Pancreas (tissue), 10 donors: ENCODE results near the gene TLCD3B. TPM values are rescaled to one million over a fixed set of nuclear protein-coding genes. Genes with fewer than 3 reads are reported as not detected.

Experiments used
- ATAC-seq, 4 donors: fragments of 200-7000 bp; cut with Tn5 transposase; one replicate each; pipeline versions ENCODE4 v1.8.0 to v1.9.1; 2020; ENCODE audit warnings: mild to moderate bottlenecking in 4 of 4, moderate library complexity in 4 of 4
- DNase-seq, 6 donors: peaks; one replicate each; pipeline ENCODE4 v3.0.0-alpha.2; 2020
- FAIRE-seq: peaks from 2 replicates; lab custom pipeline; 2012; peaks lifted over from hg19 to GRCh38; lab: Jason Lieb, UNC
- H3K27ac ChIP-seq, 4 donors: fragments of 200-600 bp; sonication (generic); 1 replicate in 3 of 4; 2 replicates in 1 of 4; pipeline versions ENCODE4 v1.5.0 to v1.8.0; 2020
- H3K27me3 ChIP-seq, 4 donors: fragments of 200-600 bp; one replicate each; pipeline ENCODE4 v1.8.0; 2021
- H3K36me3 ChIP-seq, 3 donors: fragments of 200-600 bp; sonication (generic) in 1 of 3; one replicate each; pipeline versions ENCODE4 v1.5.0 to v1.8.0; 2020 to 2021
- H3K4me1 ChIP-seq, 3 donors: fragments of 200-600 bp; one replicate each; pipeline ENCODE4 v1.8.0; 2021
- H3K4me3 ChIP-seq, 4 donors: fragments of 200-600 bp; sonication (generic) in 2 of 4; one replicate each; pipeline versions ENCODE4 v1.5.0 to v1.8.0; 2020 to 2021
- H3K9me3 ChIP-seq, 4 donors: fragments of 200-600 bp; one replicate each; pipeline ENCODE4 v1.8.0; 2021
- CTCF ChIP-seq, 4 donors: fragments of 200-600 bp; sonication (generic) in 3 of 4; IDR thresholded peaks; one replicate each; pipeline versions ENCODE4 v1.5.0 to v1.8.0; 2021; ENCODE audit warnings: antibody characterized with exemption in 4 of 4
- WGBS, 2 donors: extraction: QIAGEN DNeasy Blood & Tissue Kit; methylation state at CpG; one replicate each; pipeline ENCODE4 v1.1.7; 2013; 5-methylcytosine and 5-hydroxymethylcytosine counted together
- intact Hi-C, 3 donors: fragments of 100-400 bp; cut with DNase I; formaldehyde crosslinking; loops; one replicate each; pipeline versions ENCODE4 v1.11.1 to v1.14.2; 2022
- polyA plus RNA-seq, 2 donors: library from polyadenylated mRNA; stranded (reverse); fragments of 200-250 nt; gene quantifications; one replicate each; pipeline ENCODE4 v1.2.3, GENCODE V29; 2013
- total RNA-seq, 6 donors: library from RNA; stranded (reverse); fragmentation: NEBNext Ultra II Directional in 4 of 6; extraction: Animal tissue kit (Norgen Biotek cat#: 25700) in 4 of 6; gene quantifications; one replicate each; pipeline versions ENCODE4 v1.2.1 to v1.2.4, GENCODE V29; 2021 to 2023
- donor health status: healthy with polysubstance abuse.
- donor health status: DM: no; HTN: no; CAD: no; lungs with moderate emphysema.
- donor health status: DM: no; HTN: no; CAD: no.
- donor health status: control.
- donor health status: control.
- donor health status: Bipolar disorder and iron deficiency.
- donor health status: DM: yes; HTN: yes; CAD: no.
- donor health status: DM: no; HTN: no; CAD: no.
- donor health status: DM: no; HTN: no; CAD: no.
- donor health status: DM: yes; HTN: yes; CAD: no.

TLCD3B gene
- total and polyA plus RNA-seq, 8 donors, result 0.20 to 2.1 (median 0.28) TPM; not detected in 3

DNA sequence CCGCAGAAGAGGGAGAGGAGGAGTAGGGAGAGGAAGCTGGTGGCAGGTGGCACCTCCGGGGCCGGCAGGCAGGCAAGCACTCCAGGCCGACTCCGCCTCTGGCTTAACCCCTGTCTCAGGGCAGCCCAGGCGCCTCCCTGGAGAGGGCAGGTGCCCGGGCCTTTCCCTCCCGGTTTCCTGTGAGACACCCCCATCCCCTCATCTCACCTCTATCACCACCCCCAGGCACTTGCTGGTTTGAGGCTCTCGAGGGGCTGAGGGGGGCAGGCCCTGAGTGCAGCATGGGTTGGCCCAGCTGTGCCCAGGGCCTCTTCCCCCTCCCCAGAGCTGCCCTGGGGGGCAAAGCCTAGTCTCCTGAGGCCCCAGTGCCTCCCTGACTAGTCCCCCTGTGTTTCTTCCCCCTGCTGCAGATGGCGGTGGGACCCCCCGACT is 26.2 kb downstream of the TLCD3B start:
- no peak for FAIRE-seq
- no peak overlapping the region for H3K27ac ChIP-seq

DNA sequence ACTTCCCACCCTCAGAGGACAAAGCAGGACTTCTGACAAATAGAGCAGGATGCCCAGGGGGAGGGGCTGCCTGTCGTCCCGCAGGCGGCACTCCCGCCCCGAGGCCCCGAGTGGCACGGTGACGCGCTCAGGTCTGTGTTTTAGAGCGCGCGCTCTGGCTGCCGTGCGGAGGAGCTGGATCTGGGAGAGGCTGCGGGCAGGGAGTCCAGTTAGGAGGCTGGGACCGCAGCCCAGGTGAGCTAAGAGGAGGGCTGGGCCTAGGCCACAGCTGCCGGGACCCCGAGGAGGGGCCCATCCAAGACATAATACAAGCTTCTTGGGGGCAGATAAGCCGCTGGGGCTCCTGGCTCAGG is 26.7 kb downstream of the TLCD3B start:
- no peak for TF ChIP-seq CTCF (IDR thresholded peaks at IDR 0.05)
- no peaks in the 10 kb centered on the region for H3K27me3 ChIP-seq
- H3K27ac ChIP-seq, result no peak overlapping the region
- DNase-seq (no peak), ATAC-seq (no peak), FAIRE-seq (no peak)
- WGBS, 2 donors, result 74 to 79% methylated on average over 19 of the region's 19 CpGs
- H3K9me3 ChIP-seq, result no peaks in the 10 kb centered on the region
- H3K36me3 ChIP-seq, result no peaks in the 10 kb centered on the region
- intact Hi-C loops, result loop anchor here in 2 of 3 donors (10.0 kb wide), 2 partner anchors 140 to 310 kb away; partner anchors contain the start of gene CDIPT (in 1 of the 2)
- no peaks in the 10 kb centered on the region for H3K4me1 ChIP-seq
- no peak overlapping the region for H3K4me3 ChIP-seq

More for the DNA sequence above, 26.2 kb downstream of the TLCD3B start:
- DNase-seq, result peak in 1 of 6 donors; percentile 75
- Histone ChIP-seq H3K27me3 (no peaks in the 10 kb centered on the region), H3K9me3 (no peaks in the 10 kb centered on the region), H3K4me3 (no peak overlapping the region), H3K36me3 (no peaks in the 10 kb centered on the region), H3K4me1 (no peaks in the 10 kb centered on the region)
- intact Hi-C loops, result loop anchor here in 2 of 3 donors (10.0 kb wide), 2 partner anchors 140 to 310 kb away; partner anchors contain the start of gene CDIPT (in 1 of the 2)
- ATAC-seq, result peak; percentile 21 to 35 (median 24)
- WGBS, 2 donors, result 46 to 51% methylated on average over 5 to 11 of the region's 11 CpGs
- no peak for TF ChIP-seq CTCF (IDR thresholded peaks at IDR 0.05)

GRCh38 chr16:30003670-30004423 is 27.2 kb downstream of the TLCD3B start:
- intact Hi-C loops, result loop anchor here in 2 of 3 donors (10.0 kb wide), 2 partner anchors 139 to 309 kb away; partner anchors contain the start of gene CDIPT (in 1 of the 2)
- H3K27ac ChIP-seq, result no peak overlapping the region
- FAIRE-seq (no peak), DNase-seq (peak in 1 of 6 donors; percentile 70), ATAC-seq (no peak)
- 86 to 91% methylated on average over 17 of the region's 17 CpGs for WGBS, 2 donors
- no peaks in the 10 kb centered on the region for H3K27me3 ChIP-seq
- H3K36me3 ChIP-seq, result no peaks in the 10 kb centered on the region
- no peak overlapping the region for H3K4me3 ChIP-seq
- H3K9me3 ChIP-seq, result no peaks in the 10 kb centered on the region
- no peak for TF ChIP-seq CTCF (IDR thresholded peaks at IDR 0.05)
- no peaks in the 10 kb centered on the region for H3K4me1 ChIP-seq

DNA sequence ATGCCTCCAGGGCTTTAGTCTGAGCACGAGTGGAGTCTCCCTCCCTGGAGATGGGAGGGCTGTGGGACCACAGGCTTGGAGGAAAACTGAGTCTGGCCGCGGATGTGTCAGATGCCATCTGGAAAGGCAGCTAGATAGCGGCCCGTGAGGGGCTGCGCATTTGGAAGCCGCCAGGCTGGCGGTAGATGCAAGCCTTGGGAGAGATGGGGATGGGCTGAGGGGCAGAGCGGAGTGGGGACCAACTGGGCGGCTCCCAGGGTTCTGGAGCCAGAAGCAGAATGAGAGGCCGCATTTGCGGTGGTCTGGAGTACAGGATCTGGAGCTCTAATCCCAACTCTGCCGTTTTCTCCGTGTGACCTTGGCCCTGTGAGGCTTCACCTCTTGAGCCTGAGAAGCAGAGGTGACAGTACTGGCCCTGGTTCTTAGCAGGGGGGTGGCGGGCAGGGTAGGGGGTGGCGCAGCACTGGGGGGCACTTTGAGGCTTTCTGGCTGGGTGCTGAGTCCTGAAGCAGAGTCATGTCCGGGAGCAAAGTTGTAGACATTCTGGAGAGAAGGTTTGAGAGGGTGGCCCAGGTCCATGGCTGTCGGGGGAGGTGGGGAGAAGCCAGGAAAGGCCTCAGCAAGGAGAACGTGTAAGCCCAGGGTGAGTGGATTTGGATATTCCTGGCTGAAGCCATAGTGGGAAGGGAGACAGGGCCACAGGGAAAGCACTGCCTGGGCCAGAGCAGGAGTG is 28.3 kb downstream of the TLCD3B start:
- no peaks in the 10 kb centered on the region for H3K36me3 ChIP-seq
- H3K27ac ChIP-seq, result no peak overlapping the region
- no peak overlapping the region for H3K4me3 ChIP-seq
- peak in 1 of 6 donors; percentile 43 for DNase-seq
- FAIRE-seq, result no peak
- intact Hi-C loops, result loop anchor here in 2 of 3 donors (10.0 kb wide), 2 partner anchors 138 to 308 kb away; partner anchors contain the start of gene CDIPT (in 1 of the 2)
- no peaks in the 10 kb centered on the region for H3K9me3 ChIP-seq
- no peak for ATAC-seq
- H3K4me1 ChIP-seq, result no peaks in the 10 kb centered on the region
- TF ChIP-seq CTCF (IDR thresholded peaks at IDR 0.05), result no peak
- no peaks in the 10 kb centered on the region for H3K27me3 ChIP-seq
- WGBS, 2 donors, result 83 to 86% methylated on average over 19 of the region's 19 CpGs
